ENCODE data around the gene TMPRSS11E.

TMPRSS11E gene

DNA sequence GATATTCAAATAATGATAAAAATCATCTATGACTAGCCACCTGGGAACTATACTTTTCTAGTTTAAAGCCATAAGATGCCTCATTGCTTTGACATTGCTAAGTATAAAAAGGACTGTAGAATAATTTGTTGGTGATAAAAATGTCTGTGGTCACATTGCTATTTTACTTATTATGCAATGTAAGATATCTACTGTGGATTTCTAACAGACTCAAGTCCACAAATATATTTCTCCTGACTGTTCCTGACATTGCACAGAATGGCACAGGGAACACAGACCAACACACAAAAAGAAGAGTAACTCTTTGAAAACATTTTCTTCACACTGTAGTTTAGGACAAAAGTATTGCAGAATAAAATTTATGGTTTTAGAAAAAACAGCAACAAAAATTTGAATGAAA is 2.2 kb upstream of the TMPRSS11E start:
- Histone ChIP-seq H3K9ac (no peak overlapping the region), H4K20me1 (ENCODE audit: insufficient read depth) (no peaks in the 10 kb centered on the region), H3K4me2 (no peak overlapping the region), H3K27me3 (ENCODE audit: insufficient read depth, low read depth) (no peaks in the 10 kb centered on the region), H2AFZ (ENCODE audit: low read depth) (no peak overlapping the region), H3K4me1 (ENCODE audit: low read depth, poor library complexity, severe bottlenecking) (no peaks in the 10 kb centered on the region), H3K79me2 (ENCODE audit: insufficient read depth, low read depth) (no peaks in the 10 kb centered on the region), H3K4me3 (IDR thresholded peaks at IDR 0.05; ENCODE audit: insufficient read depth, low read depth, low read length) (no peak overlapping the region), H3K36me3 (ENCODE audit: insufficient read depth) (no peaks in the 10 kb centered on the region), H3K27ac (no peak overlapping the region)
- TF ChIP-seq, protein P1, sequence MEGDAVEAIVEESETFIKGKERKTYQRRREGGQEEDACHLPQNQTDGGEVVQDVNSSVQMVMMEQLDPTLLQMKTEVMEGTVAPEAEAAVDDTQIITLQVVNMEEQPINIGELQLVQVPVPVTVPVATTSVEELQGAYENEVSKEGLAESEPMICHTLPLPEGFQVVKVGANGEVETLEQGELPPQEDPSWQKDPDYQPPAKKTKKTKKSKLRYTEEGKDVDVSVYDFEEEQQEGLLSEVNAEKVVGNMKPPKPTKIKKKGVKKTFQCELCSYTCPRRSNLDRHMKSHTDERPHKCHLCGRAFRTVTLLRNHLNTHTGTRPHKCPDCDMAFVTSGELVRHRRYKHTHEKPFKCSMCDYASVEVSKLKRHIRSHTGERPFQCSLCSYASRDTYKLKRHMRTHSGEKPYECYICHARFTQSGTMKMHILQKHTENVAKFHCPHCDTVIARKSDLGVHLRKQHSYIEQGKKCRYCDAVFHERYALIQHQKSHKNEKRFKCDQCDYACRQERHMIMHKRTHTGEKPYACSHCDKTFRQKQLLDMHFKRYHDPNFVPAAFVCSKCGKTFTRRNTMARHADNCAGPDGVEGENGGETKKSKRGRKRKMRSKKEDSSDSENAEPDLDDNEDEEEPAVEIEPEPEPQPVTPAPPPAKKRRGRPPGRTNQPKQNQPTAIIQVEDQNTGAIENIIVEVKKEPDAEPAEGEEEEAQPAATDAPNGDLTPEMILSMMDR (conservative IDR thresholded peaks at IDR 0.05; ENCODE audit: low read depth, low read length), result no peak

DNA sequence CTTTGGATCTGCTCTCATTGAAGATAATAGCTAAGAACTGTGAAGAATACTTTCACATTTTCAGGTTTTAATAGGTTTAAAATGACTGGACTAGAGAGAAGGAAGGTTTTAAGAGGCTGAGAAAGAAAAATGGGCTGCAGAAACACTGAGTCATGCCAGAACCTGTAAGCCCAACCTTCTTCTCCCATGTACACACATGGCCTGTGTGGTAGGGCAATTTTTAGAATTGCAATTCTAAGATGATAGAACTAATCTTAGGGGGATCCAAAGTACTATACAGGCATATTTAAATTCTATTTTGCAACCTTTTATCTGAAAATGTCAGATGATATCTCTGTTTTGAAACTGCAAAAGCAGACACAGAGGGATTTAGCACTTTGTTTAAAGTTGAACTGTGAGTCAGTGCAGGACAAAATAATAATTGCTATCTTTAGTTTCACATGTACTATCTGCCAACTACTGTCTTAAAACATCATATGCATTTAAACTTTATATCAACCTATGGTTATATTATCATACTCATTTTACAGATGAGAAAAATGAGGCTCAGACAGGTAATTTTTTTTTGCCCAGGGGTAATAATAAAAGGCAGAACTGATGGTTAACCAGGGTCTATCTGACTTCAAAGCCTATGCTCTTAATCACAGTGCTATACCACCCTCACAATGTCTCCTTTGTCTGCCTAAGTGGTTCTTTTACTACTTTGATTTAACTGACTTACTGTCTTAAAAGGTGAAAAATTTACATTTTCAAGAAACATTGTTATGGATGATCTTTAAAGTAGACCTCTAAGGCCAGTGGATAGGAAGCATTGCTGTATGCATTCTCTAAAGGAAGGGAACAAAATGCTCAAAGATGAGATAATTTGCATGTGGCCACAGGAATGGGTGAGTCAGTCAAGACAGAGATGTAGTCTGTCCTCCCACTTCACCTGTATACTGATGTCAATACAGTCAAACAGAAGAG is 4.3 kb downstream of the TMPRSS11E start:
- no peak overlapping the region for H3K27ac ChIP-seq
- no peaks in the 10 kb centered on the region for H3K36me3 ChIP-seq (ENCODE audit: insufficient read depth)
- no peaks in the 10 kb centered on the region for H4K20me1 ChIP-seq (ENCODE audit: insufficient read depth)
- no peaks in the 10 kb centered on the region for H3K4me1 ChIP-seq (ENCODE audit: low read depth, poor library complexity, severe bottlenecking)
- H3K9ac ChIP-seq, result no peak overlapping the region
- H3K4me3 ChIP-seq (IDR thresholded peaks at IDR 0.05; ENCODE audit: insufficient read depth, low read depth, low read length), result no peak overlapping the region
- no peaks in the 10 kb centered on the region for H3K79me2 ChIP-seq (ENCODE audit: insufficient read depth, low read depth)
- H2AFZ ChIP-seq (ENCODE audit: low read depth), result no peak overlapping the region
- H3K27me3 ChIP-seq (ENCODE audit: insufficient read depth, low read depth), result no peaks in the 10 kb centered on the region
- no peak overlapping the region for H3K4me2 ChIP-seq
- TF ChIP-seq, protein P1 (conservative IDR thresholded peaks at IDR 0.05; ENCODE audit: low read depth, low read length), result no peak

DNA sequence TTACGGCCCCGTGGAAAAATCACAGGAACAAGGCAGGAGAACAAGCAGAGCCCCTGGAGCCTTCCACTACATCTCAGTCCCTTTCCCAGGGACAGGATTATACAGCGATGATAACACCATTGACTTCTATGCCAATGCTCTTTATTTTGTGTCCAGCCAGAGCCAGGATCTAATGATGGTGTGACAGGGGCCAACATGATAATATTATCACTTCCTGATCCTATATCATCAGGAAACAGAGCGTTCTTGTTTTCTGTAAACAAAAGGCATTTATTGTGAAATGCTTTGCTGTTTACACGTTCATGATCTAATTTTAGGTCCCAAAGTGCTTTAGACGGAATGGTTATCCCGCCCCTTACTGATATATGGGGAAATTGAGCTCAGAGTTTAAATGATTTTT is 12.8 kb downstream of the TMPRSS11E start:
- Histone ChIP-seq H2AFZ (ENCODE audit: low read depth) (no peak overlapping the region), H3K36me3 (ENCODE audit: insufficient read depth) (no peaks in the 10 kb centered on the region), H3K27me3 (ENCODE audit: insufficient read depth, low read depth) (no peaks in the 10 kb centered on the region), H3K27ac (no peak overlapping the region), H3K4me1 (ENCODE audit: low read depth, poor library complexity, severe bottlenecking) (no peaks in the 10 kb centered on the region), H3K9ac (no peak overlapping the region), H3K4me3 (IDR thresholded peaks at IDR 0.05; ENCODE audit: insufficient read depth, low read depth, low read length) (no peak overlapping the region), H4K20me1 (ENCODE audit: insufficient read depth) (no peaks in the 10 kb centered on the region), H3K4me2 (no peak overlapping the region), H3K79me2 (ENCODE audit: insufficient read depth, low read depth) (no peaks in the 10 kb centered on the region)
- TF ChIP-seq, protein P1 (conservative IDR thresholded peaks at IDR 0.05; ENCODE audit: low read depth, low read length), result no peak

DNA sequence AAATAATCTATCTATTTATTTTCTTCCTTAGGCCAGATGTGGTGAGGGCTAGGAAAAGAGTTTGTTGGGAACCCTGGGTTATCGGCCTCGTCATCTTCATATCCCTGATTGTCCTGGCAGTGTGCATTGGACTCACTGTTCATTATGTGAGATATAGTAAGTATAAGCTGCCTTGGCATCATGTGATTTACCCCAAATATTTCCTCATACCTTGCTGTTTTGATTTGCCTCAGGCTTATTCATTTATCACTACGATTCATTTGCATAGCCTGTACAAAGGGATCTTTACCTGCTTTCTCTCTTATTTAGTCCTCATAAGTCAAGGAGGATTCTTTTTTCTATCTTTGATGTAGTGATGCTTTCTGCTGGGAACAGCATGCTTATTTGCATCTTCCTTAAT is 14.5 kb downstream of the TMPRSS11E start:
- Histone ChIP-seq H3K4me3 (IDR thresholded peaks at IDR 0.05; ENCODE audit: insufficient read depth, low read depth, low read length) (no peak overlapping the region), H3K4me1 (ENCODE audit: low read depth, poor library complexity, severe bottlenecking) (no peaks in the 10 kb centered on the region), H3K9ac (no peak overlapping the region), H4K20me1 (ENCODE audit: insufficient read depth) (no peaks in the 10 kb centered on the region), H2AFZ (ENCODE audit: low read depth) (no peak overlapping the region), H3K27ac (no peak overlapping the region), H3K79me2 (ENCODE audit: insufficient read depth, low read depth) (no peaks in the 10 kb centered on the region), H3K4me2 (no peak overlapping the region), H3K36me3 (ENCODE audit: insufficient read depth) (no peaks in the 10 kb centered on the region), H3K27me3 (ENCODE audit: insufficient read depth, low read depth) (no peaks in the 10 kb centered on the region)
- TF ChIP-seq, protein P1 (conservative IDR thresholded peaks at IDR 0.05; ENCODE audit: low read depth, low read length), result no peak

Measured in KMS-11 (cell line).